Ishikawa (cell line): Measurements from ENCODE around the gene C6orf62.

ENCODE experiments used
- CEBPB ChIP-seq: IDR thresholded peaks from 2 replicates; pipeline ENCODE4 v1.6.1; 2012
- CREB1 ChIP-seq: IDR thresholded peaks from 2 replicates; pipeline ENCODE4 v1.6.1; 2012; ENCODE audit warnings: low read depth
- EGR1 ChIP-seq: IDR thresholded peaks from 2 replicates; pipeline ENCODE4 v1.6.1; 2012
- EP300 ChIP-seq: IDR thresholded peaks from 2 replicates; pipeline ENCODE4 v1.6.1; 2012; ENCODE audit warnings: borderline replicate concordance
- FOXM1 ChIP-seq: IDR thresholded peaks from 2 replicates; pipeline ENCODE4 v1.6.1; 2012; ENCODE audit warnings: low read depth, borderline replicate concordance
- NFIC ChIP-seq: IDR thresholded peaks from 2 replicates; pipeline ENCODE4 v1.6.1; 2012
- TAF1 ChIP-seq: IDR thresholded peaks from 2 replicates; pipeline ENCODE4 v1.6.1; 2012; ENCODE audit warnings: low read depth, mild to moderate bottlenecking
- TCF12 ChIP-seq: IDR thresholded peaks from 2 replicates; pipeline ENCODE4 v1.6.1; 2012; ENCODE audit warnings: low read depth
- YY1 ChIP-seq: IDR thresholded peaks from 2 replicates; pipeline ENCODE4 v1.6.1; 2012; ENCODE audit warnings: low read depth
- ZBTB7A ChIP-seq: IDR thresholded peaks from 2 replicates; pipeline ENCODE4 v1.6.1; 2012; ENCODE audit warnings: low read depth
- TF ChIP-seq, protein P1 (sequence below): IDR thresholded peaks from 2 replicates; pipeline ENCODE4 v1.6.1; 2012
- TF ChIP-seq, protein P2 (sequence below): IDR thresholded peaks from 2 replicates; pipeline ENCODE4 v1.6.1; 2012
- TF ChIP-seq, protein P3 (sequence below): IDR thresholded peaks from 2 replicates; pipeline ENCODE4 v1.6.1; 2012; ENCODE audit warnings: low read depth, mild to moderate bottlenecking

Gene C6orf62

DNA sequence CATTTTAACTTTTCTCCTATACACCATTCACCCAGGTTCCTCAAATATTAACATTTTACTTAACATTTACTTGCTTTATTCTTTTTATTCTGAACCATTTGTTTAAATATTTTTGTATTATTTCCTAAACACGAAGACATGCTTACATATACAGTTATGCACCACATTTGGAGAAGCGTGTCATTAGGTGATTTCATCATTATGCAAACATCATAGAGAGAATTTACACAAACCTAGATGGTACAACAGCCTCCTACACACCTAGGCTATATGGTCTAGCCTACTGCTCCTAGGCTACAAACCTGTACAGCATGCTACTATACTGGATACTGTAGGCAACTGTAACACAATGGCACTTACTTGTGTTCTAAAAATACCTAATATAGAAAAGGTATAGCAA is 58.8 kb downstream of the C6orf62 start:
- TF ChIP-seq EGR1 = no peak
- no peak for TF ChIP-seq NFIC
- no peak for TF ChIP-seq TCF12
- TF ChIP-seq YY1 = no peak
- TF ChIP-seq CREB1 = no peak
- TF ChIP-seq, protein P1, sequence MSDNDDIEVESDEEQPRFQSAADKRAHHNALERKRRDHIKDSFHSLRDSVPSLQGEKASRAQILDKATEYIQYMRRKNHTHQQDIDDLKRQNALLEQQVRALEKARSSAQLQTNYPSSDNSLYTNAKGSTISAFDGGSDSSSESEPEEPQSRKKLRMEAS = no peak

DNA sequence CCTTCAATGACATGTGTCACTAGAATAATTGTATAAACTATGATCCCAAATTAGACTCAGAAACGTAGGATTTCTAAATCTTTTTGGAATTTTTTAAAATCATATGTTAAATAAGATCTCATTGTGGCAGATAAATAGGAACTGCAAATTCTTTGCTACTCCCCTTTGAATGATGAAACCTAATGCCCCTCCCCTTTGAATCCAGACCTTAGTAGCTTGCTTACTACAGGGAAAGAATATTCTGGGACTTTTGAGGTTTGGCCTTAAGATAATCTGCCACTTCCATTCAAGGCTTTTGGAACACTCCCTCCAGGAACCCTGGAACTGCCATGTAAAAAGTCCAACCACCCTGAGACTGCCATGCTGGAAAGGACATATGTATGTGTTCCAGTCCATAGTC is 59.4 kb downstream of the C6orf62 start:
- no peak for TF ChIP-seq YY1
- TF ChIP-seq ZBTB7A = no peak

DNA sequence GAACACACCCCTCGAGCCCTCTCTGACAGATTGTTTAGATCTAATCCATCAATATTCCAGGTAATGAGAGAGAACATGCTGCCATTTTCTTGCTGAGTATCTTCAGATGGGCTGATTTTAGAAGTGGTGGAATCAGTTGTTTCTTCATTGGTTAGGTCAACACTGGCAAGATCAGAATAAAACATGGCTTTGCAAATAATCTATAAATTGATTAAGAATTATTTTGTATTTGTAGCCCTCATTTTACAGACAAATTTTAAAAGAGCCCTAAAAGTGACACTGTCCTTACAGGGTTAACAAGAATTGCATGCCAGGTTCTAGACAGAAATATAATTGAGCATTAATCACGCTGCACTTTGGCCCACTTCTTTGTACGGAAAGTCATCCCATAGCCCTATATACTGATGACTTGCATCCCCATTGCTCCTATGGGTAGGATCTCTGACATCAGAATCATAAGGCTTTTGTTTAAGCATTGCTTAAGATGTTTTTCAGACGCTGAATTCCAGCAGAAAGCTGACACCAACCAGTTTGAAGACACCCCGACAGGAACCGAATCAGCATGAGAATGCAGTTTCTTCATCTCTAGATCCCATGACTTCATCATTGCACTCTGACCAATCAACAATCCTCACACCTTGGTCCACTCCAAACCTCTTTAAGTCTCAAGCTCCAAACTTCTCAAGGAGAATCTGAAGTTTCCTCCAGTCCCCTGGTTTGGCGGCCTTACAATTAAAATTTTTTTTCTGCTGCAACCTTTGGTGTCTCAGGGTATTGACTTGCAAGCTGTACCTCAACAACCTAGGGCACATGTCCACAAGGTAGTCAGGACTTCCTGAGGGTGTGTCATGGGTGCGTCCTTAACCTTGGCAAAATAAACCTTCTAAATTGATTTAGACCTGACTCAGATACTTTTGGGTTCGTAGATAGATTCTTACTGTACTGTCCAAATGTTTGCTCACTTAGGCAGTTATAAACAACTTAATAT is 60.1 kb downstream of the C6orf62 start:
- TF ChIP-seq FOXM1 = no peak
- no peak for TF ChIP-seq EP300
- TF ChIP-seq, protein P2, sequence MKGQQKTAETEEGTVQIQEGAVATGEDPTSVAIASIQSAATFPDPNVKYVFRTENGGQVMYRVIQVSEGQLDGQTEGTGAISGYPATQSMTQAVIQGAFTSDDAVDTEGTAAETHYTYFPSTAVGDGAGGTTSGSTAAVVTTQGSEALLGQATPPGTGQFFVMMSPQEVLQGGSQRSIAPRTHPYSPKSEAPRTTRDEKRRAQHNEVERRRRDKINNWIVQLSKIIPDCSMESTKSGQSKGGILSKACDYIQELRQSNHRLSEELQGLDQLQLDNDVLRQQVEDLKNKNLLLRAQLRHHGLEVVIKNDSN = no peak
- no peak for TF ChIP-seq CEBPB
- no peak for TF ChIP-seq TAF1
- no peak for TF ChIP-seq YY1
- no peak for TF ChIP-seq EGR1

DNA sequence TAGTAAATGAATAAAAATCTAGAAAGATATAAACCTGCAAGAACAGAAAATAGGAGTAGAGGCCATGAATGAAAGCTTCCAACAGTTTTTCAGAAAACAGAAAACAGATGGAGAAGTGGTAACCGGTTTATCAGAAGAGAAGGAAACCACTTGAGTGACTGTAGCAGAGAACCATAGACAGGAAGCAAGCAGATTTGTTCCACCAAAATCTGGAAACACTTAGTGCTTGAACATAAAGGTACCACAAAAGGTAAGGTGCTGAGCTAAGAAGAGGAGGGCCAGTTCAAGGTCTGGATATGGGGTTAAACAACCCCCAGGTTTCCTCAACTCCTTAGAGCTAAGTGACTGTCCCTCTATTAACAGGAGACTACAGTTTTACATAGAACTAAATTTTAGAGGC is 63.7 kb downstream of the C6orf62 start:
- no peak for TF ChIP-seq ZBTB7A
- TF ChIP-seq, protein P3, sequence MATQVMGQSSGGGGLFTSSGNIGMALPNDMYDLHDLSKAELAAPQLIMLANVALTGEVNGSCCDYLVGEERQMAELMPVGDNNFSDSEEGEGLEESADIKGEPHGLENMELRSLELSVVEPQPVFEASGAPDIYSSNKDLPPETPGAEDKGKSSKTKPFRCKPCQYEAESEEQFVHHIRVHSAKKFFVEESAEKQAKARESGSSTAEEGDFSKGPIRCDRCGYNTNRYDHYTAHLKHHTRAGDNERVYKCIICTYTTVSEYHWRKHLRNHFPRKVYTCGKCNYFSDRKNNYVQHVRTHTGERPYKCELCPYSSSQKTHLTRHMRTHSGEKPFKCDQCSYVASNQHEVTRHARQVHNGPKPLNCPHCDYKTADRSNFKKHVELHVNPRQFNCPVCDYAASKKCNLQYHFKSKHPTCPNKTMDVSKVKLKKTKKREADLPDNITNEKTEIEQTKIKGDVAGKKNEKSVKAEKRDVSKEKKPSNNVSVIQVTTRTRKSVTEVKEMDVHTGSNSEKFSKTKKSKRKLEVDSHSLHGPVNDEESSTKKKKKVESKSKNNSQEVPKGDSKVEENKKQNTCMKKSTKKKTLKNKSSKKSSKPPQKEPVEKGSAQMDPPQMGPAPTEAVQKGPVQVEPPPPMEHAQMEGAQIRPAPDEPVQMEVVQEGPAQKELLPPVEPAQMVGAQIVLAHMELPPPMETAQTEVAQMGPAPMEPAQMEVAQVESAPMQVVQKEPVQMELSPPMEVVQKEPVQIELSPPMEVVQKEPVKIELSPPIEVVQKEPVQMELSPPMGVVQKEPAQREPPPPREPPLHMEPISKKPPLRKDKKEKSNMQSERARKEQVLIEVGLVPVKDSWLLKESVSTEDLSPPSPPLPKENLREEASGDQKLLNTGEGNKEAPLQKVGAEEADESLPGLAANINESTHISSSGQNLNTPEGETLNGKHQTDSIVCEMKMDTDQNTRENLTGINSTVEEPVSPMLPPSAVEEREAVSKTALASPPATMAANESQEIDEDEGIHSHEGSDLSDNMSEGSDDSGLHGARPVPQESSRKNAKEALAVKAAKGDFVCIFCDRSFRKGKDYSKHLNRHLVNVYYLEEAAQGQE = no peak
- TF ChIP-seq TAF1 = no peak
- TF ChIP-seq YY1 = no peak
